Adrenal gland (tissue), 12 donors: ENCODE results near the gene CD46. TPM values are rescaled to one million over a fixed set of nuclear protein-coding genes. Genes with fewer than 3 reads are reported as not detected.
A peak's percentile ranks its signal among the peaks of the same experiment; 100 is the strongest.

Source experiments
- DNase-seq, 7 donors: peaks; one replicate each; pipeline ENCODE4 v3.0.0-alpha.2; 2019 to 2020
- H3K27ac ChIP-seq, 5 donors: fragments of 200-600 bp; sonication (generic) in 4 of 5; 1 replicate in 3 of 5; 2 replicates in 2 of 5; pipeline versions ENCODE4 v1.5.1 to v1.8.0; 2016 to 2020; ENCODE audit warnings: mild to moderate bottlenecking in 1 of 5
- H3K27me3 ChIP-seq: fragments of 200-600 bp; 2 replicates; pipeline ENCODE4 v1.8.0; 2021
- H3K36me3 ChIP-seq, 2 donors: fragments of 200-600 bp; replicated peaks in 1 of 2; 1 replicate in 1 of 2; 2 replicates in 1 of 2; pipeline versions ENCODE4 v1.5.1 to v1.8.0; 2018 to 2022
- H3K4me1 ChIP-seq, 2 donors: fragments of 200-600 bp; replicated peaks in 1 of 2; 1 replicate in 1 of 2; 2 replicates in 1 of 2; pipeline versions ENCODE4 v1.5.1 to v1.8.0; 2018 to 2021
- H3K4me3 ChIP-seq, 4 donors: fragments of 200-600 bp; sonication (generic) in 3 of 4; one replicate each; pipeline ENCODE4 v1.5.1; 2016 to 2018
- H3K9me3 ChIP-seq, 3 donors: fragments of 200-600 bp; sonication (generic) in 1 of 3; replicated peaks in 1 of 3; 1 replicate in 2 of 3; 2 replicates in 1 of 3; pipeline versions ENCODE4 v1.5.1 to v1.8.0; 2016 to 2021
- CTCF ChIP-seq, 6 experiments: fragments of 450-650 bp in 4 of 6; fragments of 200-600 bp in 2 of 6; sonication (generic) in 1 of 6; IDR thresholded peaks; 1 replicate in 5 of 6; 2 replicates in 1 of 6; pipeline versions ENCODE4 v1.5.1 to v1.8.0; 2016 to 2021; ENCODE audit warnings: antibody characterized with exemption in 6 of 6, mild to moderate bottlenecking in 2 of 6, moderate library complexity in 1 of 6
- POLR2A ChIP-seq, 2 donors: fragments of 450-650 bp; IDR thresholded peaks; one replicate each; pipeline ENCODE4 v1.6.1; 2017; ENCODE audit warnings: antibody characterized with exemption in 2 of 2, mild to moderate bottlenecking in 2 of 2, moderate library complexity in 1 of 2
- WGBS, 4 donors: extraction: QIAGEN DNeasy Blood & Tissue Kit in 2 of 4; methylation state at CpG; one replicate each; pipeline versions ENCODE4 v1.1.5 to v1.1.7; 2013 to 2017; 5-methylcytosine and 5-hydroxymethylcytosine counted together
- intact Hi-C, 2 donors: fragments of 100-400 bp; cut with DNase I; formaldehyde crosslinking; loops; one replicate each; pipeline versions ENCODE4 v1.14.1 to v1.15.0; 2022 to 2023
- polyA plus RNA-seq, 3 donors: library from polyadenylated mRNA; stranded (reverse); fragments of 200-250 nt in 2 of 3; fragments of 350-450 nt in 1 of 3; fragmentation: Illumina TruSeq in 1 of 3; extraction: RNeasy Lipid Tissue Mini Kit (QIAGEN cat#74804) in 1 of 3; gene quantifications; one replicate each; pipeline ENCODE4 v1.2.3, GENCODE V29; 2013 to 2014
- total RNA-seq, 9 donors: library from RNA; depleted of rRNA in 4 of 9; stranded (reverse); fragments of >200 nt in 4 of 9; fragments of 120-200 nt in 1 of 9; fragmentation: NEBNext Ultra II Directional in 1 of 9; extraction: Animal tissue kit (Norgen Biotek cat#: 25700) in 1 of 9; gene quantifications; one replicate each; pipeline versions ENCODE4 v1.1.0 to v1.2.4, GENCODE V29; 2013 to 2023
- donor health status: healthy with polysubstance abuse.
- donor health status: Bipolar disorder and iron deficiency.
- donor health status: DM: yes; HTN: yes; CAD: no.
- donor health status: DM: no; HTN: no; CAD: no.
- donor health status: DM: no; HTN: no; CAD: no.
- donor health status: DM: yes; HTN: yes; CAD: no.

The CD46 gene
- total and polyA plus RNA-seq, 12 donors = 94.9 to 618 (median 386) TPM

- no peaks in the 10 kb centered on the region for H3K9me3 ChIP-seq
- peak overlapping the region in 3 of 5 donors; percentile 11 to 65 (median 39) for H3K27ac ChIP-seq
- no peak overlapping the region for H3K4me3 ChIP-seq
- no peak for DNase-seq
- no peaks in the 10 kb centered on the region for H3K27me3 ChIP-seq
- peaks cover 37 to 74% of the 10 kb centered on the region in 2 donors for H3K4me1 ChIP-seq
- TF ChIP-seq POLR2A (IDR thresholded peaks at IDR 0.05) (no peak), CTCF (IDR thresholded peaks at IDR 0.05) (no peak)
- intact Hi-C loops = loop anchor here in 1 of 2 donors (10.0 kb wide), 1 partner anchor 132 kb away; no protein-coding TSS in a partner anchor
- WGBS, 4 donors = 94 to 99% (median 97%) methylated on average over 8 of the region's 8 CpGs
- H3K36me3 ChIP-seq = no peaks in the 10 kb centered on the region
These were observed 80.9 kb downstream of the CD46 start for GRCh38 chr1:207832796-207833195.

DNA sequence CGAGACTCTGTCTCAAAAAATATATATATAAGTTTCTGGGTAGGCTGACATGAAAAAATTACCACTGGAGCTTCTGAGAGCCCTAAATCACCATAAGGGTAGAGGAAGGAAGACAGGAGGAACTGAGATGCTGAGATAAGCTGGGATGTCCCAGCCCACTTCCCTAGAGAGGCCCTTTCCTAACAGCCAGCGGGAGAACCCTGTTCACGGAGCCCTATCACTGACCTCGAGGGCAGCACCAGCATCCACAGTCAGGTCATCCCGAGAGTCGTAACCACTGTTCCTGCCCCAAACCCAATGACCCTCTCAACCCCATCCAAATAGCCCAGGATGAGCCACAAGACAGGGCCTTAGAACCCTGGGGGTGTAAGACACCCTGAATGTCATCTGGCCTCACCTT, 81.5 kb downstream of the CD46 start:
- Histone ChIP-seq H3K4me3 (no peak overlapping the region), H3K9me3 (no peaks in the 10 kb centered on the region), H3K27me3 (no peaks in the 10 kb centered on the region), H3K36me3 (no peaks in the 10 kb centered on the region), H3K4me1 (peaks cover 37 to 74% of the 10 kb centered on the region in 2 donors), H3K27ac (peak overlapping the region in 2 of 5 donors; percentile 23 to 39)
- intact Hi-C loops = loop anchor here in 1 of 2 donors (10.0 kb wide), 1 partner anchor 131 kb away; no protein-coding TSS in a partner anchor
- no peak for DNase-seq
- 57 to 91% (median 73%) methylated on average over 4 to 6 of the region's 6 CpGs for WGBS, 4 donors
- TF ChIP-seq POLR2A (IDR thresholded peaks at IDR 0.05) (no peak), CTCF (IDR thresholded peaks at IDR 0.05) (no peak)

- H3K4me1 ChIP-seq = peaks cover 41 to 74% of the 10 kb centered on the region in 2 donors
- no peaks in the 10 kb centered on the region for H3K9me3 ChIP-seq
- H3K4me3 ChIP-seq = no peak overlapping the region
- no peaks in the 10 kb centered on the region for H3K36me3 ChIP-seq
- no peak for DNase-seq
- TF ChIP-seq POLR2A (IDR thresholded peaks at IDR 0.05) (no peak), CTCF (IDR thresholded peaks at IDR 0.05) (no peak)
- H3K27ac ChIP-seq = peak overlapping the region in 2 of 5 donors; percentile 13 to 23
- WGBS, 4 donors = 82 to 91% (median 88%) methylated on average over 7 of the region's 7 CpGs
- H3K27me3 ChIP-seq = no peaks in the 10 kb centered on the region
- intact Hi-C loops = loop anchor here in 1 of 2 donors (10.0 kb wide), 1 partner anchor 131 kb away; no protein-coding TSS in a partner anchor
These were observed 82.3 kb downstream of the CD46 start for GRCh38 chr1:207833956-207834660.

- H3K27me3 ChIP-seq = no peaks in the 10 kb centered on the region
- H3K4me1 ChIP-seq = peaks cover 34 to 64% of the 10 kb centered on the region in 2 donors
- peak overlapping the region in 2 of 5 donors; percentile 48 to 57 for H3K27ac ChIP-seq
- H3K4me3 ChIP-seq = no peak overlapping the region
- peak in 1 of 7 donors; percentile 38 for DNase-seq
- no peaks in the 10 kb centered on the region for H3K36me3 ChIP-seq
- H3K9me3 ChIP-seq = no peaks in the 10 kb centered on the region
- intact Hi-C loops = loop anchor here in 1 of 2 donors (10.0 kb wide), 1 partner anchor 129 kb away; no protein-coding TSS in a partner anchor
- TF ChIP-seq CTCF (IDR thresholded peaks at IDR 0.05) (no peak), POLR2A (IDR thresholded peaks at IDR 0.05) (no peak)
- 90 to 100% (median 93%) methylated on average over 6 of the region's 6 CpGs for WGBS, 4 donors
These were observed 84.1 kb downstream of the CD46 start for GRCh38 chr1:207835958-207836357.
